ENCODE measurements around the gene ANKS1A. TPM values are rescaled to one million over a fixed set of nuclear protein-coding genes. Genes with fewer than 3 reads are reported as not detected.

Gene ANKS1A
- total and polyA plus RNA-seq, 4 experiments from 2014 or later, result 1.2 to 15.6 (median 9.4) TPM

DNA sequence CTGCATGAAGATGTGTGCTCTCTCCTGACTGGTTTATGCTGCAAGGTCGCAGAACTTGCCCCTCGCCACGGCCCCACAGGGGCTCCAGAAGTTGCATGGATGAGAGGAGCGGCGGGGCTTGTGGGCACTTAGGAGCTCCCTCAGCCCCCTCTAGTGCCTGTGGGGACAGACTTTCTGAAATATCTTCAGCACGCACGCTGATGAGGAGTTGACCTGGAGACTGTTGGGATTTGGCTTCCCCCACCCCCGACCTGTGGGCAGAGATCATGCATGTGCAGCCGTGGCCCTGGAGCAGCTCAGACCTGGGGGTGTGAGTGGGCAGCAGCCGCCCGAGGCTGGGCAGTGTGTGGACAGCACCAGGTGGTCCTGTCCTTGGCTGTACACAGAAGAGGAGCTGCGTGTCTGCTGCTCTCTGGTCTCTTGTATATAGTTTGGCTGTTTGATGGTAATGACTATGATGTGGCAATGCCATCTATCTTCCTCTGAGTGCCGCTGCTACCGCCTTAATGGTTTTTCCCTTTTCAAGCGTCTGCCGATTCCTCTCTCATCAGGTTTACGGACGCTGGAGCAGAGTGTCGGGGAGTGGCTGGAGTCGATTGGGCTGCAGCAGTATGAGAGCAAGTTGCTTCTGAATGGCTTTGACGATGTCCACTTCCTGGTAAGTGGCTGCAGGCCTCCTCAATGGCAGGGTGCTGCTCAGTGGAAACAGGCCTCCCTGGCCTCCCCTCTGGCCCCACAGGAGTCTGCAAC, 170.7 kb downstream of the ANKS1A start:
- Histone ChIP-seq H3K36me3 (ENCODE audit: insufficient read depth, low read length) (peaks cover 3% of the 10 kb centered on the region), H3K9me3 (ENCODE audit: control insufficient read depth in 1 of 2, low read length in 2 of 2) (no peaks in the 10 kb centered on the region), H3K27me3 (ENCODE audit: insufficient read depth, low read length) (no peaks in the 10 kb centered on the region), H3K27ac (ENCODE audit: low read depth, low read length) (no peak overlapping the region), H3K4me1 (ENCODE audit: insufficient read depth, low read length) (no peaks in the 10 kb centered on the region), H3K4me3 (ENCODE audit: low read length in 2 of 2) (no peak overlapping the region)
- H3K27me3 Mint-ChIP-seq, result no peaks in the 10 kb centered on the region
- POLR2A ChIA-PET (ENCODE audit: partially characterized antibody), result interaction anchor here (0.5 kb wide), 1 partner anchor 458 kb away, joined by 3 read pairs; no protein-coding TSS in a partner anchor
- CTCF ChIA-PET (ENCODE audit: partially characterized antibody), result interaction anchor here (1.2 kb wide), 1 partner anchor 80 kb away, joined by 3 read pairs; no protein-coding TSS in a partner anchor
- DNase-seq, result no peak
- intact Hi-C loops (cut with micrococcal nuclease), result no loop called here
- peaks cover 0 to 7% (median 3%) of the 10 kb centered on the region in 4 donors for H3K4me1 Mint-ChIP-seq
- no peaks in the 10 kb centered on the region for H3K9me3 Mint-ChIP-seq
- H3K36me3 Mint-ChIP-seq, result peaks cover 6 to 51% of the 10 kb centered on the region in 2 donors
- peak overlapping the region in 1 of 7 donors; percentile 13 for H3K27ac Mint-ChIP-seq
- no peak overlapping the region for H3K4me3 Mint-ChIP-seq

- Mint-ChIP-seq H3K4me1 (peaks cover 0 to 7% (median 3%) of the 10 kb centered on the region in 4 donors), H3K9me3 (no peaks in the 10 kb centered on the region), H3K27ac (no peak overlapping the region), H3K27me3 (no peaks in the 10 kb centered on the region), H3K36me3 (peaks cover 9 to 52% of the 10 kb centered on the region in 2 donors), H3K4me3 (no peak overlapping the region)
- Histone ChIP-seq H3K9me3 (ENCODE audit: control insufficient read depth in 1 of 2, low read length in 2 of 2) (no peaks in the 10 kb centered on the region), H3K36me3 (ENCODE audit: insufficient read depth, low read length) (no peaks in the 10 kb centered on the region), H3K4me3 (ENCODE audit: low read length in 2 of 2) (no peak overlapping the region), H3K27ac (ENCODE audit: low read depth, low read length) (no peak overlapping the region), H3K27me3 (ENCODE audit: insufficient read depth, low read length) (no peaks in the 10 kb centered on the region), H3K4me1 (ENCODE audit: insufficient read depth, low read length) (no peaks in the 10 kb centered on the region)
- no peak for DNase-seq
- intact Hi-C loops (cut with micrococcal nuclease), result no loop called here
- CTCF ChIA-PET (ENCODE audit: partially characterized antibody), result interaction anchor here (1.6 kb wide), 1 partner anchor 145 kb away, joined by 3 read pairs; no protein-coding TSS in a partner anchor
- POLR2A ChIA-PET (ENCODE audit: partially characterized antibody), result no interaction called here
Measured at GRCh38 chr6:35061102-35061615, 172.1 kb downstream of the ANKS1A start.

DNA sequence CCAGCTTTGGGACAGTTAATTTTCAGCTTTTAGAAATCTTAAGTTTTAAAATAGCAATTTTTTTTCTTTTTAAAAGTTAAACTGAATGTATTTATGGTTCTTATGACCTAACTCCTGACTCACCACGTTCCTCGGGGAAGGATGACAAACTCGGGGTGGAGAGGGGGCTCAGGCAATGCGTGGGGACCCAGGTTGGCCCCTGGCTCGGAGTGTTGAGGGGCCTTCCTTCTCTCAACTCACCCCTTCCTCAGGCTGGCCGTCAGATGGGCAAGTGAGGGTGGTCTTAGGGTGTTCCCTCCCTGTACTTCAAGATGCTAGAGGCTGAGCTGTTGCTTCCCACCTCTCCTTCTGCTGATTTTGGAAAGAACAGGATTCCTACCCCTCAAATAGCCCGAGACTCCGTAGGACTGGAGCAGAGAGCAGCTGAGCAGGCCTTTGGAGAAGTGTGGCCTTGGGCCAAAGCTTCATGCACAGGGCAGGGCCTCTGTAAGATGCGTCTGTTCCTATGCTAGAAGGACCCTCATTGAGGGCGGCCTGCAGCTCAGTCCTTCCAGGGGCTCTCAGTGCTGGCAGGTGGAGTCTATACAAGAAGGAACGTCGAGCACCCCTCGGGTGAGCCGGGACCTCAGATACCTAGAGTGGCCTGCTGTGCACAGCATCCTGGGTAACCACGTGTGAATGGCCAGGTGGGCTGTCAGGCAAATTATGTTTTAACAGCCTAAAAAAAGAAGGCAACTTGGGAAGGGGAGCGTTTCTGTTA, 172.8 kb downstream of the ANKS1A start:
- intact Hi-C loops (cut with micrococcal nuclease), result no loop called here
- H3K4me1 Mint-ChIP-seq, result peaks cover 0 to 7% (median 3%) of the 10 kb centered on the region in 4 donors
- Histone ChIP-seq H3K4me3 (ENCODE audit: low read length in 2 of 2) (no peak overlapping the region), H3K36me3 (ENCODE audit: insufficient read depth, low read length) (no peaks in the 10 kb centered on the region), H3K27me3 (ENCODE audit: insufficient read depth, low read length) (no peaks in the 10 kb centered on the region), H3K27ac (ENCODE audit: low read depth, low read length) (no peak overlapping the region), H3K4me1 (ENCODE audit: insufficient read depth, low read length) (no peaks in the 10 kb centered on the region), H3K9me3 (ENCODE audit: control insufficient read depth in 1 of 2, low read length in 2 of 2) (no peaks in the 10 kb centered on the region)
- H3K27ac Mint-ChIP-seq, result peak overlapping the region in 1 of 7 donors; percentile 52
- no peaks in the 10 kb centered on the region for H3K27me3 Mint-ChIP-seq
- no peaks in the 10 kb centered on the region for H3K9me3 Mint-ChIP-seq
- ChIA-PET POLR2A (ENCODE audit: partially characterized antibody) (no interaction called here), CTCF (ENCODE audit: partially characterized antibody) (interaction anchor here (1.6 kb wide), 1 partner anchor 144 kb away, joined by 3 read pairs; no protein-coding TSS in a partner anchor)
- H3K4me3 Mint-ChIP-seq, result no peak overlapping the region
- H3K36me3 Mint-ChIP-seq, result peaks cover 15 to 46% of the 10 kb centered on the region in 2 donors
- DNase-seq, result no peak

DNA sequence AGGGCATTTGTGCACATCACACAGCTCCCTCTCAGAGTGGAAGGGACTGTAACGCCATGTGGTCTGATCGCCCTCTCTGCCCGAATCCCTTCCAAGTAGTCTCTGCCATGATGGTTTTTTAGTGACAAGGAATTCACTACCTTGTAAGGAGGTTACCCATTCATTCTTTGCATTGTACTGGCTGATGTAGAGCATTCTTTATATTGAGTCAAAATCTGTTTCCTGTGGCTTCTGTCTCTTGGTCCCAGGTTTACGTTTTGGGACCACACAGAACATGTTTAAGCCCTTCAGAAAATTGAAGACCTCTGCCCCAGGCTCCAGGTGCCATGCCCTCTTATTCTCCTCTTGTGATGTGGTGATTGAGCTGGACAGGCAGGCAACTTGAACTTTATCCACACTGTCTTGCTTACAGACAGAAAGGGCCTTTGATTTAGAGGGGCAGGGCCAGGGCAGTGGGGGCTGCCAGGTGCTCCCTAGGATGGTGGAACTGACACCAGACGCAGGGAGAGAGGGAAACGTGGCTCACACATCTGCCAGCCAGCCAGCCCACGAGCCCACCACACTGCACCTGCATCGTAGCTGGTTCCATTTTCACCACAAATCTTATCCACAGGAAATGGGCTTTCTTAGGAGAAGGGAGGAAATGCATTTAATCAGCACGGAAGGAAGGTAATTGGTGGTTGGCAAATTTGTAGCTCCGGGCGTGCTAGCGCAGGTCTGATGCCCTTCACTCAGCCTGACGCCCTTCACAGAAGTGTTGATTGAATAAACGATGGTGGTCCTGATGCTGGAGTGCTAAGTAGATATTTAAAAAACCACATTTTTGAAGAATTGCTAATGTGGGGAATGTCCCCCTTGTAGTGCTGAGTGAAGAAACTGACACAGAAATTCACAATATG, 173.9 kb downstream of the ANKS1A start:
- Mint-ChIP-seq H3K4me3 (no peak overlapping the region), H3K27me3 (no peaks in the 10 kb centered on the region), H3K4me1 (peaks cover 0 to 7% (median 3%) of the 10 kb centered on the region in 4 donors), H3K27ac (peak overlapping the region in 3 of 7 donors; percentile 19 to 76 (median 57)), H3K9me3 (peaks cover 0 to 4% (median 0%) of the 10 kb centered on the region in 8 donors), H3K36me3 (peaks cover 15 to 47% of the 10 kb centered on the region in 2 donors)
- H3K27ac ChIP-seq (ENCODE audit: low read depth, low read length), result no peak overlapping the region
- DNase-seq, result no peak
- POLR2A ChIA-PET (ENCODE audit: partially characterized antibody), result no interaction called here
- H3K4me3 ChIP-seq (ENCODE audit: low read length in 2 of 2), result no peak overlapping the region
- H3K9me3 ChIP-seq (ENCODE audit: control insufficient read depth in 1 of 2, low read length in 2 of 2), result no peaks in the 10 kb centered on the region
- intact Hi-C loops (cut with micrococcal nuclease), result no loop called here
- H3K27me3 ChIP-seq (ENCODE audit: insufficient read depth, low read length), result no peaks in the 10 kb centered on the region
- H3K4me1 ChIP-seq (ENCODE audit: insufficient read depth, low read length), result no peaks in the 10 kb centered on the region
- CTCF ChIA-PET (ENCODE audit: partially characterized antibody), result interaction anchor here (1.6 kb wide), 1 partner anchor 143 kb away, joined by 3 read pairs; no protein-coding TSS in a partner anchor
- H3K36me3 ChIP-seq (ENCODE audit: insufficient read depth, low read length), result no peaks in the 10 kb centered on the region

GRCh38 chr6:35063701-35064280, 174.7 kb downstream of the ANKS1A start:
- Mint-ChIP-seq H3K27me3 (no peaks in the 10 kb centered on the region), H3K36me3 (peaks cover 8 to 40% of the 10 kb centered on the region in 2 donors), H3K4me1 (peaks cover 0 to 7% (median under 1%) of the 10 kb centered on the region in 4 donors), H3K9me3 (peaks cover 0 to 4% (median 0%) of the 10 kb centered on the region in 8 donors), H3K27ac (peak overlapping the region in 1 of 7 donors; percentile 21), H3K4me3 (peak overlapping the region in 1 of 8 donors; percentile 39)
- Histone ChIP-seq H3K4me1 (ENCODE audit: insufficient read depth, low read length) (no peaks in the 10 kb centered on the region), H3K27me3 (ENCODE audit: insufficient read depth, low read length) (no peaks in the 10 kb centered on the region), H3K4me3 (ENCODE audit: low read length in 2 of 2) (no peak overlapping the region), H3K9me3 (ENCODE audit: control insufficient read depth in 1 of 2, low read length in 2 of 2) (no peaks in the 10 kb centered on the region), H3K27ac (ENCODE audit: low read depth, low read length) (no peak overlapping the region), H3K36me3 (ENCODE audit: insufficient read depth, low read length) (no peaks in the 10 kb centered on the region)
- POLR2A ChIA-PET (ENCODE audit: partially characterized antibody), result no interaction called here
- intact Hi-C loops (cut with micrococcal nuclease), result no loop called here
- CTCF ChIA-PET (ENCODE audit: partially characterized antibody), result no interaction called here
- DNase-seq, result no peak

DNA sequence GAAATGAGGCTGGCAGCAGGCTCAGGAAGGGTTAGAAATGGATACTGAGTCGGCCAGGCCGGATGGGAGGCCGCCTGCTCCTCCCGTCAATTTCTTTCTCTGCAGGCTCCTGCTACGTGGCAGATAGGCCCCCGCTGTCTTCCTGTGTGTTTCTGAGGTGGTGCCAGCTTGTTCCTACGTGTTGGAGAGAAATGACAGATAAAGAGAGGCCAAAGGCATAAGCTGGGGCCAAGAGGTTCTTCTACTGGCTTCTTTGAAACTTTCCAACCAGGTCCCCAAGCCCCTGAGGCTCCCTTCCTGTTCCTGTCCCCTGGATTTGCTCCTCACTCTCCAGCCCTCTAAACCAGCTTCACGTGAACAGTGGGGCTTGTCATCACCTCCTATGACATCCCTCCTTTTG, 175.2 kb downstream of the ANKS1A start:
- Mint-ChIP-seq H3K27ac (peak overlapping the region in 2 of 7 donors; percentile 56 to 75), H3K4me3 (no peak overlapping the region), H3K9me3 (peaks cover 0 to 4% (median 0%) of the 10 kb centered on the region in 8 donors), H3K4me1 (peaks cover 0 to 7% (median under 1%) of the 10 kb centered on the region in 4 donors), H3K27me3 (no peaks in the 10 kb centered on the region), H3K36me3 (peaks cover 8 to 40% of the 10 kb centered on the region in 2 donors)
- H3K27ac ChIP-seq (ENCODE audit: low read depth, low read length), result no peak overlapping the region
- intact Hi-C loops (cut with micrococcal nuclease), result no loop called here
- ChIA-PET POLR2A (ENCODE audit: partially characterized antibody) (no interaction called here), CTCF (ENCODE audit: partially characterized antibody) (no interaction called here)
- H3K4me3 ChIP-seq (ENCODE audit: low read length in 2 of 2), result no peak overlapping the region
- H3K36me3 ChIP-seq (ENCODE audit: insufficient read depth, low read length), result no peaks in the 10 kb centered on the region
- DNase-seq, result no peak
- no peaks in the 10 kb centered on the region for H3K4me1 ChIP-seq (ENCODE audit: insufficient read depth, low read length)
- H3K27me3 ChIP-seq (ENCODE audit: insufficient read depth, low read length), result no peaks in the 10 kb centered on the region
- no peaks in the 10 kb centered on the region for H3K9me3 ChIP-seq (ENCODE audit: control insufficient read depth in 1 of 2, low read length in 2 of 2)

Data from CD4-positive, alpha-beta memory T cell (primary cell).